Natural killer cell (primary cell): ENCODE data around the gene PRDM9. TPM values are rescaled to one million over a fixed set of nuclear protein-coding genes. Genes with fewer than 3 reads are reported as not detected.
"Not testable (repeated sequence)": the region's sequence is repeated elsewhere in the genome, so short reads cannot be mapped to it uniquely, and the experiment has no call there.

ENCODE experiments used
- ATAC-seq, 3 donors: fragments of 150-1000 bp in 2 of 3; fragments of 200-7000 bp in 1 of 3; cut with Tn5 transposase; 1 replicate in 1 of 3; 2 replicates in 2 of 3; pipeline ENCODE4 v1.10.0; 2021; ENCODE audit warnings: mild to moderate bottlenecking in 2 of 3, moderate library complexity in 2 of 3
- DNase-seq, 2 donors: peaks; one replicate each; pipeline versions ENCODE4 v3.0.0 to v3.0.0-alpha.2; 2013 to 2021; ENCODE audit warnings: mixed read lengths in 1 of 2
- H3K27ac ChIP-seq: one replicate; pipeline ENCODE4 v1.5.1; 2013; ENCODE audit warnings: mild to moderate bottlenecking, low read length
- H3K27me3 ChIP-seq: one replicate; pipeline ENCODE4 v1.6.1; 2013; ENCODE audit warnings: low read length; ENCODE audit not compliant: control insufficient read depth, insufficient read depth
- H3K36me3 ChIP-seq: one replicate; pipeline ENCODE4 v1.6.1; 2013; ENCODE audit warnings: low read length; ENCODE audit not compliant: control insufficient read depth, insufficient read depth
- H3K4me1 ChIP-seq: one replicate; pipeline ENCODE4 v1.6.1; 2013; ENCODE audit warnings: low read length; ENCODE audit not compliant: control insufficient read depth, insufficient read depth
- H3K4me3 ChIP-seq: one replicate; pipeline ENCODE4 v1.5.1; 2013; ENCODE audit warnings: low read length
- H3K9me3 ChIP-seq: one replicate; pipeline ENCODE4 v1.6.1; 2013; ENCODE audit warnings: low read length; ENCODE audit not compliant: control insufficient read depth, insufficient read depth
- H3K27ac Mint-ChIP-seq, 2 donors: one replicate each; pipeline ENCODE4 v1.8.0; 2022; ENCODE audit warnings: mild to moderate bottlenecking in 2 of 2, mixed read lengths in 2 of 2, moderate library complexity in 1 of 2
- H3K27me3 Mint-ChIP-seq, 2 donors: one replicate each; pipeline ENCODE4 v1.8.0; 2022; ENCODE audit warnings: low read depth in 2 of 2, mixed read lengths in 2 of 2
- H3K36me3 Mint-ChIP-seq: one replicate; pipeline ENCODE4 v1.8.0; 2022; ENCODE audit warnings: mixed read lengths
- H3K4me1 Mint-ChIP-seq, 2 donors: one replicate each; pipeline ENCODE4 v1.8.0; 2022; ENCODE audit warnings: mixed read lengths in 2 of 2
- H3K4me3 Mint-ChIP-seq: one replicate; pipeline ENCODE4 v1.8.0; 2022; ENCODE audit warnings: mild to moderate bottlenecking, moderate library complexity, mixed read lengths
- H3K9me3 Mint-ChIP-seq, 2 donors: one replicate each; pipeline ENCODE4 v1.8.0; 2022; ENCODE audit warnings: mixed read lengths in 2 of 2
- WGBS: methylation state at CpG from one replicate; pipeline ENCODE4 v1.1.7; 2013; ENCODE audit warnings: missing lambda C conversion rate; ENCODE audit not compliant: insufficient coverage; 5-methylcytosine and 5-hydroxymethylcytosine counted together
- intact Hi-C: fragments of 100-400 bp; cut with micrococcal nuclease; formaldehyde crosslinking; loops from one replicate; pipeline ENCODE4 v1.14.2; 2022
- total RNA-seq, 4 donors: library from RNA; stranded (reverse); fragments of 120-200 nt in 1 of 4; gene quantifications; one replicate each; pipeline versions ENCODE4 v1.2.3 to v1.2.4, GENCODE V29; 2013 to 2022
- TF ChIP-seq, protein P1 (sequence below): fragments of 200-600 bp; IDR thresholded peaks from one replicate; pipeline ENCODE4 v1.8.0; 2022; ENCODE audit warnings: antibody characterized with exemption

The PRDM9 gene
- total RNA-seq, 3 donors from 2014 or later (not counting 1 experiment from before 2014, with no cell fraction given), result not detected

DNA sequence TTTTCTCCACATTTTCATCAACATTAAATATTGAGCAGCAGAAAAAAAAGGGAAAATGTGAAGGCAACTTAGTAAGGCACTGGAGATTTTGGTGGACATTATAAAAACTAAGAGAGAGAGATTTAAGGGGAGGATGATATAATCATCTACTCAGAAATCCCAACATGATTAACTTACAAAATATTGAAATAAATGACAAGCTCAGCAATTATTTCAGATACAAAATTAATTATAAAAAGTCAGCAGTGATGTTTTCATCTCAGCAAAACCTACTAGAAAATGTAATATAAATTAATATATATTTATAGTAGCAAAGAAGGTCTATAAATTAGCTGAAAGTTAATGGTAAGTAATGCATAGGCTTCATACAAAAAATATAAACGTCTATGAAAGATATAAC lies 30.8 kb upstream of the PRDM9 start:
- Mint-ChIP-seq H3K4me1 (no peaks in the 10 kb centered on the region), H3K9me3 (peaks cover 8 to 9% of the 10 kb centered on the region in 2 donors), H3K36me3 (no peaks in the 10 kb centered on the region), H3K27ac (no peak overlapping the region), H3K27me3 (no peaks in the 10 kb centered on the region), H3K4me3 (no peak overlapping the region)
- ATAC-seq (no peak), DNase-seq (no peak)
- Histone ChIP-seq H3K36me3 (no peaks in the 10 kb centered on the region), H3K27ac (no peak overlapping the region), H3K27me3 (no peaks in the 10 kb centered on the region), H3K4me1 (no peaks in the 10 kb centered on the region), H3K4me3 (no peak overlapping the region), H3K9me3 (peaks cover 2% of the 10 kb centered on the region)
- TF ChIP-seq, protein P1, sequence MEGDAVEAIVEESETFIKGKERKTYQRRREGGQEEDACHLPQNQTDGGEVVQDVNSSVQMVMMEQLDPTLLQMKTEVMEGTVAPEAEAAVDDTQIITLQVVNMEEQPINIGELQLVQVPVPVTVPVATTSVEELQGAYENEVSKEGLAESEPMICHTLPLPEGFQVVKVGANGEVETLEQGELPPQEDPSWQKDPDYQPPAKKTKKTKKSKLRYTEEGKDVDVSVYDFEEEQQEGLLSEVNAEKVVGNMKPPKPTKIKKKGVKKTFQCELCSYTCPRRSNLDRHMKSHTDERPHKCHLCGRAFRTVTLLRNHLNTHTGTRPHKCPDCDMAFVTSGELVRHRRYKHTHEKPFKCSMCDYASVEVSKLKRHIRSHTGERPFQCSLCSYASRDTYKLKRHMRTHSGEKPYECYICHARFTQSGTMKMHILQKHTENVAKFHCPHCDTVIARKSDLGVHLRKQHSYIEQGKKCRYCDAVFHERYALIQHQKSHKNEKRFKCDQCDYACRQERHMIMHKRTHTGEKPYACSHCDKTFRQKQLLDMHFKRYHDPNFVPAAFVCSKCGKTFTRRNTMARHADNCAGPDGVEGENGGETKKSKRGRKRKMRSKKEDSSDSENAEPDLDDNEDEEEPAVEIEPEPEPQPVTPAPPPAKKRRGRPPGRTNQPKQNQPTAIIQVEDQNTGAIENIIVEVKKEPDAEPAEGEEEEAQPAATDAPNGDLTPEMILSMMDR, result no peak
- no CpG with 5 or more reads among the region's 1 CpG for WGBS
- intact Hi-C loops, result no loop called here

DNA sequence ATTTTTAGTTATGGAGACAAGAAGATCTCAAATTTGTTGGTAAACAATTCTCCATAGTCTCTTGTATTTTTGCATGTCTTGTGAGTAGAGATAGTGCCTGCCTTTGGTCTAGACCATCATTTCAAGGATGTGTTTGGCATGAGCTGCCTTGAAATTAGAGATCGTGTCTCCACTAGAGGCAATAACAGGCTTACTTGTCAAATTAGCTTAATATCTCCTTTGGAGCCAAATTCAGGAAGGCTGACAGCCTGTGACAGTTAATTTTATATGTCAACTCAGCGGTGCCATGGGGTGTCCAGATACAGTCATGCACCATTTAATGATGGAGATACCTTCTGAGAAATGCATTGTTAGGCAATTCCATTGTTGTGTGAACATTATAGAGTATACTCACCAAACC lies 24.8 kb upstream of the PRDM9 start:
- H3K27ac Mint-ChIP-seq, result no peak overlapping the region
- no peaks in the 10 kb centered on the region for H3K4me1 Mint-ChIP-seq

DNA sequence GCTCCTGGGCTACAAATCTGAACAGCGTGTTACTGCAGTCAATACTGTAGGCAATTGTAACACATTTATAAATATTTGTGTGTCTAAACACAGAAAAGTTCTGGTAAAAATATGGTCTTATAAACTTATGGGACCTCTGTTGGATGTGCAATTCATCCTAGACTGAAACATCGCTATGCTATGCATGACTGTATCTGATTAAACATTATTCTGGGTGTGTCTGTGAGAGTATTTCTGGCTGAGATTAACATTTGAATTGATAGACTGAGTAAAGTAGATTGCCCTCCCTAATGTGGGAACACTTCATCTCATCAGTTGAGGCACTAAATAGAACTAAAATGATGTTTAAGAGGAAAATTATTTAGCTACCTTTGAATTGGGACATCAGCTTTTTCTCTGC lies 24.3 kb upstream of the PRDM9 start:
- DNase-seq (no peak), ATAC-seq (no peak)
- H3K9me3 Mint-ChIP-seq, result peaks cover 15 to 17% of the 10 kb centered on the region in 2 donors
- H3K4me1 Mint-ChIP-seq, result no peaks in the 10 kb centered on the region
- no peak overlapping the region for H3K4me3 Mint-ChIP-seq
- Histone ChIP-seq H3K4me3 (no peak overlapping the region), H3K9me3 (peaks cover 2% of the 10 kb centered on the region), H3K4me1 (no peaks in the 10 kb centered on the region), H3K27me3 (no peaks in the 10 kb centered on the region), H3K27ac (no peak overlapping the region), H3K36me3 (no peaks in the 10 kb centered on the region)
- intact Hi-C loops, result no loop called here
- TF ChIP-seq, protein P1, result no peak
- H3K27ac Mint-ChIP-seq, result no peak overlapping the region
- peaks cover under 1% of the 10 kb centered on the region for H3K36me3 Mint-ChIP-seq
- H3K27me3 Mint-ChIP-seq, result no peaks in the 10 kb centered on the region
- WGBS, result 87% methylated on average over 2 of the region's 2 CpGs

More for the DNA sequence above, 24.8 kb upstream of the PRDM9 start:
- 75% methylated on average over 2 of the region's 2 CpGs for WGBS
- ATAC-seq, result no peak
- Histone ChIP-seq H3K27ac (no peak overlapping the region), H3K27me3 (no peaks in the 10 kb centered on the region), H3K4me3 (no peak overlapping the region), H3K36me3 (no peaks in the 10 kb centered on the region), H3K4me1 (no peaks in the 10 kb centered on the region), H3K9me3 (peaks cover 2% of the 10 kb centered on the region)
- peaks cover 15 to 17% of the 10 kb centered on the region in 2 donors for H3K9me3 Mint-ChIP-seq
- intact Hi-C loops, result no loop called here
- no peak overlapping the region for H3K4me3 Mint-ChIP-seq
- DNase-seq, result no peak
- no peaks in the 10 kb centered on the region for H3K27me3 Mint-ChIP-seq
- TF ChIP-seq, protein P1, result no peak
- no peaks in the 10 kb centered on the region for H3K36me3 Mint-ChIP-seq

DNA sequence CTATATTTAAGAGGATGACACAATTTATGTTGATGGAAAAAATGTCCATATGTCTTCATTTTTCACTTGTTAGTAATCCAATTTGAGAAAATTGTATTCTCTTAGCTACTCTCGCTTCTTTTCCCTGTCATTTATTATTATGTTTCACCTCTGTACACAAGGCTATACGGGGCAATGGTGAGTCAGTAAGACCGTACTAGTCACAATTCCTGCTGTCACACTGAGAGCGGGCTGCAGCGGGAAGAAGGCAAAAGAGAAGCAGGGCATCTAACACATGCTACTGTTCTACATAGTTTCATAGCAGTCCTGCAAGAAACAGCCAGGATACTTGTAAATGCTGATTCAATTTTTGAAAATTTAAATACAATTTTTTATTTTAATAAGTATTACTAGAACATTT lies 23.3 kb upstream of the PRDM9 start:
- no peaks in the 10 kb centered on the region for H3K4me1 ChIP-seq
- ATAC-seq, result no peak
- H3K4me3 ChIP-seq, result no peak overlapping the region
- WGBS, result 65% methylated on average over 5 of the region's 5 CpGs
- Mint-ChIP-seq H3K9me3 (peaks cover 17 to 19% of the 10 kb centered on the region in 2 donors), H3K36me3 (peaks cover 10% of the 10 kb centered on the region), H3K4me1 (no peaks in the 10 kb centered on the region), H3K27ac (no peak overlapping the region), H3K4me3 (no peak overlapping the region), H3K27me3 (no peaks in the 10 kb centered on the region)
- TF ChIP-seq, protein P1, result no peak
- H3K9me3 ChIP-seq, result peaks cover 2% of the 10 kb centered on the region
- DNase-seq, result no peak
- no peaks in the 10 kb centered on the region for H3K36me3 ChIP-seq
- H3K27ac ChIP-seq, result no peak overlapping the region
- no peaks in the 10 kb centered on the region for H3K27me3 ChIP-seq
- intact Hi-C loops, result no loop called here

DNA sequence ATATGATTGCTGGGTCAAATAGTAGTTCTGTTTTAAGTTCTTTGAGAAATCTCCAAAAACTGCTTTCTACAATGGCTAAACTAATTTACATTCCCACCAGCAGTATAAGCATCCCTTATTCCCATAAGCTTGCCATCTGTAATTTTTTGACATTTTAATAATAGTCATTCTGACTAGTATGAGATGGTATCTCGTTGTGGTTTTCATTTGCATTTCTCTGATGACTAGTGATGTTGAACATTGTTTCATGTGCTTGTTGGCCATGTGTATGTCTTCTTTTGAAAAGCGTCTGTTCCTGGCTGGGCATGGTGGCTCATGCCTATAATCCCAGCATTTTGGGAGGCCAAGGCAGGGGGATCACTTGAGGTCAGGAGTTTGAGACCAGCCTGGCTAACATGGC lies 21.2 kb upstream of the PRDM9 start:
- H3K27ac Mint-ChIP-seq, H3K4me1 Mint-ChIP-seq, H3K27ac ChIP-seq, H3K27me3 ChIP-seq, H3K36me3 ChIP-seq, H3K4me1 ChIP-seq, H3K4me3 Mint-ChIP-seq, ATAC-seq, H3K9me3 ChIP-seq, H3K4me3 ChIP-seq, H3K27me3 Mint-ChIP-seq, DNase-seq, intact Hi-C loops: not testable (repeated sequence)
- WGBS, result 77% methylated on average over 2 of the region's 2 CpGs
- Mint-ChIP-seq H3K36me3 (peaks cover 18% of the 10 kb centered on the region), H3K9me3 (peaks cover 24 to 26% of the 10 kb centered on the region in 2 donors)
